SKM-1 (cell line): ENCODE results near the gene ZCCHC7.
"Not testable (repeated sequence)": the region's sequence is repeated elsewhere in the genome, so short reads cannot be mapped to it uniquely, and the experiment has no call there.

Experiments used
- DNase-seq: peaks from one replicate; lab custom pipeline; 2025; ENCODE audit not compliant: unreplicated experiment; lab: John Stamatoyannopoulos, UW

ZCCHC7 gene

DNA sequence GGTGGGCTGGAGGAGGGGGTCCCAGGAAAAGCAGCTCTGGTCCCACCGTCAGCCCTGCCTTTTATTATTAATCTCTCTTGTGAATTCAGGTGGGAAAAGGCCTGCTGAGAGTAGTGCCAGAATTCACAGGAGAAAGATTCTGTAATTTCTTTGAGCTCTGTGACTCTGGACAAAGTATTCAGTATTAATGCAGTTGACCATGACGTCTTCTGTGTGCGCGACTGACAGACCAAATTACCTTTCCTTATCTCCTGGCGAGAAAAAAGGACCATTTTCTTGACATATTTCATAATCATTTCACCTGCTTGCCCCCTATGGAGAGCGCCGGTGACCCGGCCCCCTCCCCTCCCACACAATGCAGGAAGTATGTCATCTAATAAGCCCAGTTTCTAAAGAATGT lies 275.3 kb downstream of the ZCCHC7 start:
- DNase-seq, result no peak

DNA sequence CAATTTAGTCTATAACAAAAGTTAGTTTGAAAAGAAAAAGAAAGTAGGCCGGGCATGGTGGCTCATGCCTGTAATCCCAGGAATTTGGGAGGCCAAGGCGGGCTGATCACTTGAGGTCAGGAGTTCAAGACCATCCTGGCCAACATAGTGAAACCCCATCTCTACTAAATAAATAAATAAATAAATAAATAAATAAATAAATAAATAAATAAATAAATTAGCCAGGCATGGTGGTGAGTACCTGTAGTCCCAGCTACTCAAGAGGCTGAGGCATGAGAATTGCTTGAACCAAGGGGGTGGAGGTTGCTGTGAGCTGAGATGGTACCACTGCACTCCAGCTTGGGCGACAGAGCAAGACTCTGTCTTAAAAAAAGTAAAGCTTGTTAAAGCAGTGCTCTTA lies 277.6 kb downstream of the ZCCHC7 start:
- DNase-seq, result not testable (repeated sequence)

DNA sequence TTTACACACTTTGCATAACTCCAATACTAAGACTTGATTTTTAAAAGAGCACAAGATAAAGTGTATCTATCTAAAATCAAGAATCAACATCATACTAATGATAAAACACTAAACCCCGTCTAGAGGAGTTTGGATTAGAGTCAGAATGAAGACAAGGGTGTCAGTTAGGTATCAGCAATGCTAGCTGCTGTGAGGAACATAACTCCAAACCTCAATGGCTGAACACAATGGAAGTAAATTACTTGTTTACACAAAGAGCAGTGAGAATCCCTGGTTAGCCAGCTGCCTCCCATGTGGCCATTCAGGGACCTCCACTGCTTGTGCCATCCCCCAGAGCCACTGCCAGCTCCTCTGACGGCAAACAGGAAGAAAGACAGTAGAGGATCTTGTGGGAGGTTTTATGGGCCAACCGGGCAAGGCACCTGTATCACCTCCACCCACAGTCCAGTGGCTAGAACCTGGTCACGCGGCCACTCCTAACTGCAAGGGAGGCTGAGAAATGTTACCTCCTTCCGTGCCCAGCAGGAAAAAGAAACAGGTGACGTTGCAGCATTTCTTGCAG lies 278.2 kb downstream of the ZCCHC7 start:
- DNase-seq, result no peak

DNA sequence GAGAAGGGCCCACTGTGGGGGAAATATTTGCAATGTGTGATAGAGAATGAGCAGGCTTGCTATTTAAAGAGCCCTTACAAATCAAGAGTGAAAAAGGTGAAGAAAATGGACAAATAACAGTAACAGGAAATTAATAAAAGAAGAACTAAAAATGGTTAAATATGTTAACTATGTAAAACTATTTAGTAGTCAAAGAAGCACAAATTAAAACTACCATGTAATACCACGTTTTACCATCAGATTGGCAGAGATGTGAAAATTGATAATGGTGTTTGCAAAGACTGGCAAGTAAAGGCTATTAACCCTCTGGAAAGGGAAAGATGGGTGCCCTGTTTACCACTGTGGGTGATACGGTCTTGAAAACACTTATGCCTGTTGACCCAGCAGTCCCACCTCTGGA lies 279.0 kb downstream of the ZCCHC7 start:
- no peak for DNase-seq

DNA sequence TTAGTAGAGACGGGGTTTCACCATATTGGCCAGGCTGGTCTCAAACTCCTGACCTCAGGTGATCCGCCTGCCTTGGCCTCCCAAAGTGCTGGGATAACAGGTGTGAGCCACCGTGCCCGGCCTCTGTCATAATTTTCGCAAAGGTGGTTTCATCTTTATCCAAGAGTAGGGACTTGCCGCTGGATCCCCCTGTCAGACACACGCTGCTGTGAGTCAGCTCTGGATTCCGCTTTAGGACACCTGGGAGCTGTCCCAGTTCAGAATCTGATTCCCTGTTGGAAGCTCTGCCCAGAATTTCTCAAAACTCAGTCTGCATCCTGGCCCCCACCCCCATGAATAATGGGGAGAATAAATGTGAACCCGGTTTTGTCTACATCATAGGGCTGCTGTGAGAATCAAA lies 284.2 kb downstream of the ZCCHC7 start:
- DNase-seq, result no peak

DNA sequence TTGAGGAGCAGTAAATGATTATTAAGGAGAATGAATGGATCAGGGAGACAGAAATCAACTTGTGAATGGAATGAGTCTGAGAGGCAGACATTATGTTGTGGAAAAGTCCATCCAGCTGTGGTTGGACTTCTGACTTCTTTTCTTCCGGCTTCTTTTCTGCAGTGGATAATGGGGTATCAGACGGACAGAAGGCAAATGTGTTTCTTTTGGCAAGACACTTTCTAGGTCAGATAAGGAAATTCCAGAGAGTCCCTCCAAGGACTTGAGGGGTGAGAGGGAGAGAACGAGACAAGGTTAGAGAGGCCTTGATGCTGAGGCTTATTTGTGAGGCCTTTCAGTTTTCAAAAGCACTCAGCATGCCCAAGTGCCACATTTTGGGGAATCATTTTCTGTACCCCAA lies 285.0 kb downstream of the ZCCHC7 start:
- DNase-seq, result no peak

DNA sequence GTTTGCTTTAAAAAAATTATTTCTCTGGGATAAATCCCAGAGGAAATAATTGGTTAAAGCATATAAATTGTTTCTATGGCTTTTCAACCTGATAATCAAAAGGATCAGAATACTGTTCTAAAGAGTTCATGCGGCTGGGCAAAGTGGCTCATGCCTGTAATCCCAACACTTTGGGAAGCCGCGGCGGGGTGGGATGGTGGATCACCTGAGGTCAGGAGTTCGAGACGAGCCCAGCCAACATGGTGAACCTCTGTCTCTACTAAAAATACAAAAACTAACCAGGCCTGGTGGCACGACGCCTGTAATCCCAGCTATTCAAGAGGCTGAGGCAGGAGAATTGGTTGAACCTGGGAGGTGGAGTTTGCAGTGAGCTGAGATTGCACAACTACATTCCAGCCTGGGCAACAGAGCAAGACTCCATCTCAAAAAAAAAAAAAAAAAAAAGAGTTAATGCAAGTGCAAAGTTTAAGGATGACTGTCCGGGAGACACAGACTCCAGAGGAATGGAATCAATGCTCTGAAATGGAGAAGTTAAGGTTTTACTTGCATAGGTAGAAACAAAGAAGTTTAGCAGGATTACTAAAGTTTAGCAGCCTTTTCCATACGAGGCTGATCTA lies 285.5 kb downstream of the ZCCHC7 start:
- DNase-seq, result no peak

DNA sequence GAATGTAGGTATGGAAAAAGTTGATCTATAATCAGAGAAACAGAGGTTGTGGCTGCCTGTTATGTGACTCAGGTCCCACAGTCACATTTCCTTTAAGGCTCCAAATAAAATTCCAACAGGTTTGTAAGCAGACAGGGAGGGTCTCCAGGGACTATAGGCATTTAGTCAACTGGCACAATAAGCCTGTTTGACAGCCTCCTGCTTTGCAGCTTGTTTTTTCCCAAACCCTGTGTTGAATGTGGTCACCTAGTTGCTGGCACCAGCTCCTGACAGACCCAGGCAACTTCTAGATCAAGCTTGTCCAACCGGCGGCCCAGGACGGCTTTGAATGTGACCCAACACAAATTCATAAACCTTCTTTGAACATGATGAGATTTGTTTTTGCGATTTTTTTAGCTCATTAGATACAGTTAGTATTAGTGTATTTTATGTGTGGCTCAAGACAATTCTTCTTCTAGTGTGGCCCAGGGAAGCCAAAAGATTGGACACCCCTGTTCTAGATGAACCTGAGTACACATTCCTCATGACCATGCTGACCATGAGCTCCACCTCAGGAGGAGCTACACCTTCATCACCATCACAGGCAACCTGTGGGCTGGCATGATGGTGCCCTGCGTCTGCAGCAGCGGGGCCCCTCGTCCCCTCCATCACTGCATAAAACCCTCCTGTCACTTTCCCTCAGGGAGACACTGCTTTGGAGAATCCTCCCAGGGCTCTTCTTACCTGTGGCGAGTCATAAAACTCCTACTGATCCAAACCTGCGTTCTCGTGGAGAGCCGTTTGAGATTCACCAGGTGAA lies 286.4 kb downstream of the ZCCHC7 start:
- no peak for DNase-seq

DNA sequence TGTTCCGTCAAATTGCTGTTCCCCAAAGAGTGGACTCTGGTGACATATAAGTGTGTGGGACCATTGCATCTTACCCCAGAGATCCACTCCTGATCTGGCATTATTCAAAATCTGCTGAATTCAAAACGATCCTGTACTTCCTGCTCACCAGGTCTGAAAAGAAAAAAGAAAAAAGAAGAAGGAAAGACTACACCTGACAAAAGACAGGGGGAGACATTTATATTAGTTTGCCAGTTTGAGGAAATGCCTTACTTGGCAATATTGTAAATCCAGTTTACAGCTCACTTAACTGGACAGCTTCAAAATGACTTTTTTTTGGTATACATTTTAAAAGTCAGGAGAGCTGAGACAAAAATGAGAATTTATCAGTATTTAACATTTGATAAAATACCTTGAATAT lies 287.1 kb downstream of the ZCCHC7 start:
- no peak for DNase-seq
